ENCODE data around the gene GGPS1.
"Not testable (repeated sequence)": the region's sequence is repeated elsewhere in the genome, so short reads cannot be mapped to it uniquely, and the experiment has no call there.

The GGPS1 gene

DNA sequence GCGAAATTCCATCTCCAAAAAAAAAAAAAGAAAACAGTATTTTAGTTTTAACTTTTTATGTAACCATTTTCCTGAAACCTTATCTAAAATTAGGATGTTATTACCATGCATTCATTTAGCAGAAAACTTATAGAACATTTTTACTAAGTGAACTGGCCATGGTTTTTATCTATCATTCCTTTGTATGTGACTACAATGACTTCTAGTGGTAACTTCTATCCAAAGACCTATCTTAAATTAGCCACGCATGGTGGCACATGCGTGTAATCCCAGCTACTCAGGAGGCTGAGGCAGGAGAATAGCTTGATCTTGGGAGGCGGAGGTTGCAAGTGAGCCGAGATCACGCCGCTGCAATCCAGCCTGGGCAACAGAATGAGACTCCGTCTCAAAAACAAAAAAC is 11.4 kb downstream of the GGPS1 start:
- ATAC-seq (no peak), DNase-seq (no peak)

DNA sequence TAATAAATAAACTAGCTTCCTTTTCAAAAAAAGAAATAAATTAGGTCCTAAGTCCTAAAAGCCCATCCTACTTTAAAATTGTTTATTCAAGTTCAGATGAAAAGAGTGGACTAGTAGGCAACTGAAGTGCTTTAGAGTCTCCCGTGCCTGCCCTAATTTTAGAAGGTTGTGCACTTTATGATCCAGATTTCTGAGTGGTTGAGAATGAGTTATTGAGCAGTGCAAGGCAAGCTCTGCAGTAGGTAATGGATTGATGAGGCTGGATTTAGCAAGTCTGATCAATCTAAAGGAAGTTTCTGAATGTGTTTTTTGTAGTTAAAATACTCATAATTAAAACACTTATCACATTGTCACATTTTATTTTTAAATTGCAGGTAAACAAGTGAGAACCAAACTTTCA is 13.0 kb downstream of the GGPS1 start:
- ATAC-seq = no peak
- DNase-seq = no peak

DNA sequence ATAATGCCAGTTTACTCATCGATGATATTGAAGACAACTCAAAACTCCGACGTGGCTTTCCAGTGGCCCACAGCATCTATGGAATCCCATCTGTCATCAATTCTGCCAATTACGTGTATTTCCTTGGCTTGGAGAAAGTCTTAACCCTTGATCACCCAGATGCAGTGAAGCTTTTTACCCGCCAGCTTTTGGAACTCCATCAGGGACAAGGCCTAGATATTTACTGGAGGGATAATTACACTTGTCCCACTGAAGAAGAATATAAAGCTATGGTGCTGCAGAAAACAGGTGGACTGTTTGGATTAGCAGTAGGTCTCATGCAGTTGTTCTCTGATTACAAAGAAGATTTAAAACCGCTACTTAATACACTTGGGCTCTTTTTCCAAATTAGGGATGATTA is 13.7 kb downstream of the GGPS1 start:
- DNase-seq = no peak
- ATAC-seq = no peak

DNA sequence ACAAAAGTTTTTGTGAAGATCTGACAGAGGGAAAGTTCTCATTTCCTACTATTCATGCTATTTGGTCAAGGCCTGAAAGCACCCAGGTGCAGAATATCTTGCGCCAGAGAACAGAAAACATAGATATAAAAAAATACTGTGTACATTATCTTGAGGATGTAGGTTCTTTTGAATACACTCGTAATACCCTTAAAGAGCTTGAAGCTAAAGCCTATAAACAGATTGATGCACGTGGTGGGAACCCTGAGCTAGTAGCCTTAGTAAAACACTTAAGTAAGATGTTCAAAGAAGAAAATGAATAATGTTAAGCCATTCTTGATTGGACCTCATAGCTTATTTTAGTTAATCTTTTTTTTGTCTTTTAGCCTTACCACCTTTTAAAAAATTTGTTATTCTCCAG is 14.1 kb downstream of the GGPS1 start:
- DNase-seq (no peak), ATAC-seq (no peak)

DNA sequence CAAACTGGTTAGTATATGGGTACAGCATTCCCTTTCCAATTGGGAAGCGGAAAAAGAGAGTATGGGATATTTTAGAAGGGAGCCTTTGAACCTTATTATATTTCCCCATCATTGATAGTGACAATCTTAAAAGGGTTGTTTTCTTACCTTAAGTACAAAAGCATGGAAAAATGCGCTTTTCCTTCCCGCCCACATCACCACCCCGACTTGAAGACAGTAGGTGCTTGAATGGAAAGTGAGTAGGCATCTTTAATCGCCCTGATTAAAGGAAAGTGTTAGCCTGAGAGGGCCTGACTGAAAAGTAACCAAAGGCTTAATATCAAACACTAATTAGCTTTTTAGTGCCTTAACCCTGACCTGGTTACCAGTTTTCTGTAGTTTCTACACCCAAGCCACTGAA is 15.4 kb downstream of the GGPS1 start:
- ATAC-seq (peak; percentile 46), DNase-seq (no peak)

DNA sequence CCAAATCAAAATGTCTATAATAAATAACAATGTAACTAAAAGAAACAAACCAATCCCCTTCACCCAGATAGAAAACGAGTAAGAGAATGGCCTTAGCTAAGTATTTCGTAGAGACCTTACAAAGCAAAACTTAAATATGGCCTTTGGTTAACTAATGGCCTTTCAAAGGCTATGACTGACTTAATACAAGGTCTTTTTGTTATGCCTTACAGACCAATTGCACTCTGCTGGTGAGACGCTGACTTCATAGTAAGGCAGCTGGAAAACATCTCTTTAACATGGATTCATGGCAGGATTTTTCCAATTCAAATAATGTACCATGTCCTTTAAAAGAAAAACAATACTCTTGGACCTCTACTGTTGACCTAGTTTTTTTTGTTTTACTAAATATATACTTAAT is 23.1 kb downstream of the GGPS1 start:
- ATAC-seq = no peak
- DNase-seq = no peak

DNA sequence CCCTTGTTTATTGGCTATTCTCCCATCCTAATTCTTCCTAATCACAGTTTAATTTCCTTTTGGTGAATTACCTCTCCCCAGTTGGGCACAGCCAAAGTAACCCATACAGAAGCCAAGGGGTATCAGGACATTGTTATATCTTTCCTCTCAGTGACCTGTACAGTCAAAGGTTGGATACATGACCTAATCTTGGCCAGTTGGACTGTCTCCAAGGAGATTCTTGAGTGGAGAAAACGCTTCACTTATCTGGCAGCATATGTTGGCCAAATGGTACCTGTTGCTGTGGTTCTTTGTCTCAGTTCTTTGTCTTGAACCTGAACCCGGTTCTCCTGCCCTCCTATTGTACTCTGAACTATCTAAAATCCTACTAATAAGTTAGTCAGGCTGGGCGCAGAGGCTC is 23.5 kb downstream of the GGPS1 start:
- ATAC-seq = no peak

DNA sequence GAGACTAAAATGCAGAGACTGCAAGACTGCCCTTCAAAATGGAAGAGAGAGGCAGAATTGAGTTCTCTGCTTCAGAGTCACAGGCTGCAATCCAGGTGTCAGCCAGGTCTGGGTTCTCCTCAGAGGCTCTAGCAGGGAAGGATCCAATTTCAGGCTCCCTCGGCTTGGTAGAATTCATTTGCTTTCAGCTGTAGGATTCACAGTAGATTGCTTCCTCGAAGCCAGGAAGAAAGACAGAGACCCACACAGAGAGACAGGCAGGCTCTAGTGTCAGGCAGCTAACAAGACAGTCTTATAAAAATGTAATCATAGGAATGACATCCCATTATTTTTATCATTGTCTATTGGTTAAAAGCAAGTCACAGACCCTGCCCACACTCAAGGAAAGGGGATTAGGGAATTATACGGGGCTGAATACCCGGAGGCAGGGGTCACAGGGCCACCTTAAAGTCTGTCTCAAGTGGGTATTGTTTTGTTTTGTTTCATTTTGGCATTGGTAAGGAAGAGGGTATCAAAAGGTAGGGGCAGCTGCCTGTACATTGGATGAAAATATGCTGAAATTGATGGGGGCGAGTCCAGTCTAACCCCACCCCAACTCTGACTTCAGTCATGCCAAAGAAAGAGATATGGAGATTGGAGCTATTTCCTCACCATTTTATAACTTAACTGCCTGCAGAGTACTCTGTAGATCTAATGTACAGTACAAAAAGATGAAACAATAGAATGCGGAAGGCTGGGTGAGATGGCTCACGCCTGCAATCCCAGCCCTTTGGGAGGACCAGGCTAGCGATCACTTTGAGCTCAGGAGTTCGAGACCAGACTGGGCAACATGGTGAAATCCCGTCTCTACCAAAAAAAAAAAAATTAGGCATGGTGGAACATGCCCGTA is 29.4 kb downstream of the GGPS1 start:
- no peak for ATAC-seq

More for the DNA sequence above, 23.5 kb downstream of the GGPS1 start:
- no peak for DNase-seq

DNA sequence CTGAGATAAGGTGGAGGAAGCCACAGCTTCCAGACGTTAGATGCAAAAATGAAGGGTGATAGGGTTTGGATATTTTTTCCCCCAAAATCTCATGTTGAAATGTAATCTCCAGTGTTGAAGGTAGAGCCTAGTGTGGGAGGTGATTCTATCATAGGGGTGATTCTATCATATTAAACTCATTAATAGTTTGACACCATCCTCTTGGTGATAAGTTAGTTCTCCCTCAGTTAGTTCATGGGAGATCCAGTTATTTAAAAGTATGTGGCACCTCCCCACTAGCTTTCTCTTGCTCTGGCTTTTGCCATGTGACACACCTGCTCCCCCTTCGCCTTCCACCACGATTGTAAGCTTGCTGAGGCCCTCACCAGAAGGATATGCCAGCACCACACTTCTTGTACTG is 30.5 kb downstream of the GGPS1 start:
- no peak for DNase-seq
- ATAC-seq = no peak

More for the DNA sequence above, 29.4 kb downstream of the GGPS1 start:
- DNase-seq = no peak

DNA sequence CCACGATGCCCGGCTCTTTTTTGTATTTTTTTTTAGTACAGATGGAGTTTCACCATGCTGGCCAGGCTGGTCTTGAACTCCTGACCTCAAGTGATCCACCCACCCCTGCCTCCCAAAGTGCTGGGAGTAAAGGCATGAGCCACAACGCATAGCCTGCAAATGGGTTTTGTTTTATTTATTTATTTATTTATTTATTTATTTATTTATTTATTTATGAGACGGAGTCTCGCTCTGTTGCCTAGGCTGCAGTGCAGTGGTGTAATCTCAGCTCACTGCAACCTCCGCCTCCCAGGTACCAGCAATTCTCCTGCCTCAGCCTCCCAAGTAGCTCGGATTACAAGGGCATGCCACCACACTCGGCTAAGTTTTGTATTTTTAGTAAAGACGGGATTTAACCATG is 35.8 kb downstream of the GGPS1 start:
- not testable (repeated sequence) for DNase-seq, ATAC-seq

DNA sequence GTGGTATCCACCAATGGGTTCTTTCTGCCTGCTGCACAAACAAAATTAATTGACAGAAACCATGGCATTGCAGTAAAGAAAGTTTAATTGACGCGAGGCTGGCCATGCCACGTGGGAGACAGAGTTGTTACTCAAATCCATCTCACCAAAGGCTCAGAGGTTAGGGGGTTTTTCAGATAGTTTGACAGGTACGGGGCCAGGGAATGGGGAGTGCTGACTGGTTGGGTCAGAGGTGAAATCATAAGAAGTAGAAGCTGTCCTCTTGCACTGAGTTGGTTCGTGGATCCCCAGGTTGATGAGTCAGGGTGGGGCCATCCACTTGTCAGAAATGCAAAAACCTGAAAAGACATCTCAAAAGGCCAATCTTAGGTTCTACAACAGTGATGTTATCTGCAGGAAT is 37.9 kb downstream of the GGPS1 start:
- DNase-seq = peak; percentile 47
- peak; percentile 62 for ATAC-seq

DNA sequence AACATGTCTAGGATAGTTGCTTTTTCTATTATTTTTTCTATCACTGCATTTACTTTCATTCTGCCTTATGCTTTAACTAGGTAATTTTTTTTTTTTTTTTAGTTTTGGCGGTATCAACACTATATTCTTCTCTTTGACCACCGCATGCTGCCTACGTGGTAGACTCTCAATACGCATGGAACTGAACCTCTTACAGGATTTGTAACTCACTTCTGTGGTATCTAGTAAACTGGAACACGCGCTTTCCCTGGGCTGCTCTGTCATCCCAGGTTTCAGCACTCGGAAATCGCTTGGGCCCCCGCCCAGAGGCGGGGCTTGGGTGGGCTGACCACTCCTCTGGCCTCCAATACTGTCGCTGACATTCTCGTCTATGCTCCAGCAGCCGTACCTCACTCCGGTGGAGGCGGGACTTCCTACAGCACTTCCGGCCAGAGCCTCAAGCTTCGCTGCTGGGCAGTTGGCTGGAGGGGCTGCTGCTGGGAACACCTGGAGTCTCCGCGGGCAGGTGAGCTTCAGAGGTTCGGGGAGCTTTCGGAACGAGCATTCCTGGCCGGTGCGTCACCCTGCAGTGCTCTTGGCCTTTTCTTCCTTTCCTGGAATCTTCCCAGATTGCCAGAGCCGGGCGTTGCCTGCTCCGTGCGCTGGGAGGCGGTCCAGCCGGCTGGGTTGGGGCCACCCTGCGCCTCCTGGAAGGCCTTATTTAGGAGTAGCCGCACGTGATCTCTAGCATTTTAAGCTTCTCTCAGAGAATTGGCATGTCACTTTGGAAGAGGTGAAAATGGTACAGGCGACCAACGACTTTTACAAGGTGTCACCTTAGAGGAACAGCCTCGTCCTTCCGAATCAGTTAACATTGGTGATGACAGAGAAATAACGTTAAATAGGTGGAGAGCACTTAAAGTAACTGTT is 38.9 kb downstream of the GGPS1 start, which contains the start of gene TBCE:
TSS of gene TBCE (plus strand) at position 428 of the 909 bp plus-strand sequence. CDS start 12,623 bp downstream, outside the sequence.
- peak; percentile 99 for ATAC-seq
- DNase-seq = peak; percentile 92

DNA sequence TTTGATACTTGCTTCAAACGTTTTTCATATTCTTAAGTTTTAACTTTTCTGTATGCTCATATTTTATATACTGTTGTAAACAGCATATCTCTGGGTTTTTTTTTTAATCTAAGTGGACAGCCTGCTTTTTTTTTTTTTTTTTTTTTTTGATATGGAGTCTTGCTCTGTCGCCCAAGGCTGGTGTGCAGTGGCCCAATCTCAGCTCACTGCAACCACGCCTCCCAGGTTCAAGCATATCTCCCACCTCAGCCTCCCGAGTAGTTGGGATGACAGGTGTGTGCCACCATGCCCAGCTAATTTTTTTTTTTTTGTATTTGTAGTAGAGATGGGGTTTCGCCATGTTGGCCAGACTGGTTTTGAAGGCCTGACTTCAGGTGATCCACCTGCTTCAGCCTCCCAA is 40.1 kb downstream of the GGPS1 start:
- DNase-seq (no peak), ATAC-seq (no peak)

DNA sequence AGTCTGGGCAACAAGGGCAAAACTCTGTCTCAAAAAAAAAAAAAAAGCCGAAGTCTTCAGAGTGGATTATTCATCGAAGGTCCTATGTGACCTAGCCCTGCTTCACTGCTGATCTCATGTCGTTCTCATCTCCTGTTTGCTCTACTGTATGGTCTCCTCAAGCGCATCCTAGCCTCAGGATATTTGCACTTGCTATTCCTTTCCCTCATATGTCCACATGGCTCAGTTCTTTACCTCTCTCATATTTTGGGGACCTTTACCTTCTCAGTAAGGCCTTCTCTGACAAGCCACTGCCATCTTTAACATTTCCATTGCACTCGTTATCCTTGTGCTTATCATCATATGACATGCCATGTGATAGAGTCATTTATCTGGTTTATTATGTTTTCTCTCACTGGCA is 41.4 kb downstream of the GGPS1 start:
- ATAC-seq = no peak
- DNase-seq = no peak

DNA sequence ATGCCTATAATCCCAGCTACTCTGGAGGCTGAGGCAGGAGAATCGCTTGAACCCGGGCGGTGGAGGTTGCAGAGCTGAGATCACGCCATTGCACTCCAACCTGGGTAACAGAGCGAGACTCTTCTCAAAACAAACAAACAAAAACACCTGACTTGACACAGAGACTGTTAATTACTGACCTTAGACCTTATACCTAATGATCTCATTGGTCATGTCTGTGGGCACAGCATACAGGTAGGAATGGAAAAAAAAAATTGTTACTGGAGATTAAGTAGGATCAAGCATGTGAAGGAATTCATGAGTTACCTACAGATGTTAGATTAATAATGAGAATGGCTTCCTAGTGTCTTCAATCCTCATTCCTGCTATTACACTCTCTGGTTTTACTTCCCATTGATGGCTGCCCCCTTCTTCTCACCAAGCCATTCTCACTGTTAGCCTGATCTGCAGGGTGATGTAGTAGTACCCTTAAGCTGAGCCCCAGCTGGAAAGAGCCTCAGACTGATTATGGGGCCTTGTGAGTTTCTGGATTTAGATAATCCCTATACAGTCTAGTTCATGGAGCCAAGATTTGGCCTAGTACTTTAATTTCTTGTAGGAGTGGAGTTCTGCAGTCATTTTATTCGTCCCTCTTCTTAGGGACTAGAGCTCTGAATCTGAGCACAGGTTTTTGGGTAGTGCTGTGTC is 47.7 kb downstream of the GGPS1 start:
- ATAC-seq = no peak

DNA sequence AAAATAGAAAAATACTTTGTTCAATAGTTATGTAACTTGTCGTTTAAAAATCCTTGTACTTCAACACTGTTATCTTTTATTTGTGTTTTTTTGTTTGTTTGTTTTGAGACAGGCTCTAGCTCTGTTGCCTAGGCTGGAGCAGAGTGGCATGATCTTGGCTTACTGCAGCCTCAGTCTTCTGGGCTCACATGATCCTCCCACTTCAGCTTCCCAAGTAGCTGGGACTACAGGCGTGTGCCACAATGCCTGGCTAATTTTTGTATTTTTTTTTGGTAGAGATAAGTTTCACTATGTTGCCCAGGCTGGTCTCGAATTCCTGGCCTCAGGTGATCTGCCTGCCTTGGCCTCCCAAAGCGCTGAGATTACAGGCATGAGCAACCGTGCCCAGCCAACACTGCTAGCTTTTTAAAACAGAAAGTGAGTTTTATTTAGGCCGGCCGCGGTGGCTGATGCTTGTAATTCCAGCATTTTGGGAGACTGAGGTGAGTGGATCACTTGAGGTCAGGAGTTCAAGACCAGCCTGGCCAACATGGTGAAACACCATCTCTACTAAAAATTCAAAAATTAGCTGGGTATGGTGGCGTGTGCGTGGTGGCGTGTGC is 49.9 kb downstream of the GGPS1 start:
- not testable (repeated sequence) for DNase-seq, ATAC-seq

More for the DNA sequence above, 47.7 kb downstream of the GGPS1 start:
- DNase-seq = no peak

DNA sequence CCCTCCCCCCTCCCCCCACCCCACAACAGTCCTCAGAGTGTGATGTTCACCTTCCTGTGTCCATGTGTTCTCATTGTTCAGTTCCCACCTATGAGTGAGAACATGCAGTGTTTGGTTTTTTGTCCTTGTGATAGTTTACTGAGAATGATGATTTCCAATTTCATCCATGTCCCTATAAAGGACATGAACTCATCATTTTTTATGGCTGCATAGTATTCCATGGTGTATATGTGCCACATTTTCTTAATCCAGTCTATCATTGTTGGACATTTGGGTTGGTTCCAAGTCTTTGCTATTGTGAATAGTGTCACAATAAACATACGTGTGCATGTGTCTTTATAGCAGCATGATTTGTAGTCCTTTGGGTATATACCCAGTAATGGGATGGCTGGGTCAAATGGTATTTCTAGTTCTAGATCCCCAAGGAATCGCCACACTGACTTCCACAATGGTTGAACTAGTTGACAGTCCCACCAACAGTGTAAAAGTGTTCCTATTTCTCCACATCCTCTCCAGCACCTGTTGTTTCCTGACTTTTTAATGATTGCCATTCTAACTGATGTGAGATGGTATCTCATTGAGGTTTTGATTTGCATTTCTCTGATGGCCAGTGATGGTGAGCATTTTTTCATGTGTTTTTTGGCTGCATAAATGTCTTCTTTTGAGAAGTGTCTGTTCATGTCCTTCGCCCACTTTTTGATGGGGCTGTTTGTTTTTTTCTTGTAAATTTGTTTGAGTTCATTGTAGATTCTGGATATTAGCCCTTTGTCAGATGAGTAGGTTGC is 53.8 kb downstream of the GGPS1 start:
- ATAC-seq, DNase-seq: not testable (repeated sequence)

DNA sequence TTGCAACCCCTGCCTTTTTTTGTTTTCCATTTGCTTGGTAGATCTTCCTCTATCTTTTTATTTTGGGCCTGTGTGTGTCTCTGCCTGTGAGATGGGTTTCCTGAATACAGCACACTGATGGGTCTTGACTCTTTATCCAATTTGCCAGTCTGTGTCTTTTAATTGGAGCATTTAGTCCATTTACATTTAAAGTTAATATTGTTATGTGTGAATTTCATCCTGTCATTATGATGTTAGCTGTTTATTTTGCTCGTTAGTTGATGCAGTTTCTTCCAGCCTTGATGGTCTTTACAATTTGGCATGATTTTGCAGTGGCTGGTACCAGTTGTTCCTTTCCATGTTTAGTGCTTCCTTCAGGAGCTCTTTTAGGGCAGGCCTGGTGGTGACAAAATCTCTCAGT is 57.3 kb downstream of the GGPS1 start:
- ATAC-seq, DNase-seq: not testable (repeated sequence)

DNA sequence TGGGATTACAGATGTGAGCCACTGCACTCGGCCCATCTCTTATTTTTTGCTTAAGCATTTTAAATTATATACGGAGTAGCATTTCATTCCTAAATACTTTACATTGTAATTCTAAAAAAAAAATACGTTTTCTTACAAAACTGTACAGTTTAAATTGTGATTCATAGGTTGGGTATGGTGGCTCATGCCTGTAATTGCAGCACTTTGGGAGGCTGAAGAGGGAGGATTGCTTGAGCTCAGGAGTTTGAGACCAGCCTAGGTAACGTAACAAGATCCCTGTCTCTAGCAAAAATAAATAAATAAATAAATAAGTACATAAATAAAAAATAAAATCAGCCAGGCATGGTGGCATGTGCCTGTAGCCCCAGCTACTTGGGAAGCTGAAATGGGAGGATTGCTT is 63.5 kb downstream of the GGPS1 start:
- DNase-seq = no peak
- no peak for ATAC-seq
